ENCODE measurements around the gene STX7. TPM values are rescaled to one million over a fixed set of nuclear protein-coding genes. Genes with fewer than 3 reads are reported as not detected.

The STX7 gene
- total and polyA plus RNA-seq, 5 donors, result 14.2 to 69.7 (median 58.3) TPM

Other genes starting within 250 kb of the STX7 start
- 1 to 10 TPM; 1.1 to 2.4 (median 2.0) TPM for gene MOXD1, start 111.6 kb downstream of the STX7 start, total RNA-seq
- gene MOXD1, start 111.6 kb downstream of the STX7 start, polyA plus RNA-seq, result 1.2 TPM
- not detected for gene TAAR9, start 25.2 kb upstream of the STX7 start, total RNA-seq
- gene TAAR9, start 25.2 kb upstream of the STX7 start, polyA plus RNA-seq, result not detected
- gene TAAR8, start 39.6 kb upstream of the STX7 start, total RNA-seq, result not detected
- not detected for gene TAAR8, start 39.6 kb upstream of the STX7 start, polyA plus RNA-seq
- not detected for gene TAAR6, start 57.2 kb upstream of the STX7 start, total RNA-seq
- gene TAAR6, start 57.2 kb upstream of the STX7 start, polyA plus RNA-seq, result not detected
- not detected for gene TAAR5, start 76.6 kb upstream of the STX7 start, total RNA-seq
- not detected for gene TAAR5, start 76.6 kb upstream of the STX7 start, polyA plus RNA-seq
- not detected for gene TAAR2, start 111.2 kb upstream of the STX7 start, total RNA-seq
- gene TAAR2, start 111.2 kb upstream of the STX7 start, polyA plus RNA-seq, result not detected
- not detected for gene TAAR1, start 146.1 kb upstream of the STX7 start, total RNA-seq
- not detected for gene TAAR1, start 146.1 kb upstream of the STX7 start, polyA plus RNA-seq
- under 1 TPM; 0.23 to 0.80 (median 0.69) TPM for gene VNN1, start 200.9 kb upstream of the STX7 start, total RNA-seq
- gene VNN1, start 200.9 kb upstream of the STX7 start, polyA plus RNA-seq, result 0.29 TPM
- gene VNN2, start 244.8 kb upstream of the STX7 start, total RNA-seq, result 1 to 10 TPM in 3 of 4 donors, under 1 TPM in 1; 0.71 to 2.7 (median 2.2) TPM
- gene VNN2, start 244.8 kb upstream of the STX7 start, polyA plus RNA-seq, result 0.59 TPM